B cell (primary cell): Measurements from ENCODE around the gene STH. TPM values are rescaled to one million over a fixed set of nuclear protein-coding genes. Genes with fewer than 3 reads are reported as not detected.

Experiments used
- ATAC-seq: fragments of 200-7000 bp; cut with Tn5 transposase; one replicate; pipeline ENCODE4 v1.10.0; 2021; ENCODE audit warnings: low read depth, mild to moderate bottlenecking, moderate number of reproducible peaks, moderate library complexity
- CTCF ChIA-PET: fragments of 350-600 bp; sonication (Branson Sonifier 250); formaldehyde crosslinking; loops from one replicate; lab custom pipeline; 2021; ENCODE audit warnings: antibody characterized with exemption, inconsistent platforms; lab: Charles Lee
- POLR2A ChIA-PET: fragments of 350-600 bp; sonication (Branson Sonifier 250); formaldehyde crosslinking; loops from one replicate; lab custom pipeline; 2021; ENCODE audit warnings: antibody characterized with exemption; lab: Charles Lee
- DNase-seq: peaks from one replicate; pipeline ENCODE4 v3.0.0; 2013
- H2AFZ ChIP-seq: 2 replicates; pipeline ENCODE4 v1.6.1; 2012; ENCODE audit warnings: mild to moderate bottlenecking, low read depth, low read length; ENCODE audit not compliant: insufficient read depth, poor library complexity, severe bottlenecking
- H3K27ac ChIP-seq, 2 donors: 1 replicate in 1 of 2; 2 replicates in 1 of 2; pipeline ENCODE4 v1.5.1; 2012 to 2013; ENCODE audit warnings: low read length in 2 of 2, mild to moderate bottlenecking in 2 of 2, moderate library complexity in 1 of 2
- H3K27me3 ChIP-seq, 4 experiments: fragments of 200-600 bp in 1 of 4; sonication (generic) in 1 of 4; replicated peaks in 1 of 4; 1 replicate in 2 of 4; 2 replicates in 2 of 4; pipeline versions ENCODE4 v1.6.1 to v1.7.0; 2013 to 2016; ENCODE audit warnings: low read length in 3 of 4, mild to moderate bottlenecking in 2 of 4, mixed read lengths in 1 of 4, moderate library complexity in 1 of 4; ENCODE audit not compliant: insufficient read depth in 4 of 4, control insufficient read depth in 3 of 4; ENCODE audit errors: control extremely low read depth in 1 of 4
- H3K36me3 ChIP-seq, 2 experiments: replicated peaks in 1 of 2; 1 replicate in 1 of 2; 2 replicates in 1 of 2; pipeline versions ENCODE4 v1.6.1 to v1.7.1; 2013; ENCODE audit warnings: low read length in 1 of 2; ENCODE audit not compliant: insufficient read depth in 2 of 2, control insufficient read depth in 1 of 2; ENCODE audit errors: control extremely low read depth in 1 of 2, extremely low read depth in 1 of 2
- H3K4me1 ChIP-seq, 2 donors: fragments of 200-600 bp in 1 of 2; sonication (generic) in 1 of 2; 1 replicate in 1 of 2; 2 replicates in 1 of 2; pipeline versions ENCODE4 v1.5.1 to v1.6.1; 2013 to 2017; ENCODE audit warnings: low read length in 2 of 2; ENCODE audit not compliant: control insufficient read depth in 2 of 2, insufficient read depth in 2 of 2
- H3K4me2 ChIP-seq: replicated peaks from 2 replicates; pipeline ENCODE3; 2012; ENCODE audit warnings: mild to moderate bottlenecking, low read depth, low read length; ENCODE audit not compliant: poor library complexity, severe bottlenecking
- H3K4me3 ChIP-seq, 5 experiments: fragments of 200-600 bp in 1 of 5; sonication (generic) in 1 of 5; 1 replicate in 3 of 5; 2 replicates in 2 of 5; pipeline versions ENCODE4 v1.5.1 to v1.7.0; 2011 to 2016; ENCODE audit warnings: low read length in 4 of 5, mild to moderate bottlenecking in 4 of 5, low read depth in 2 of 5, control low read depth in 1 of 5, moderate library complexity in 1 of 5; ENCODE audit not compliant: insufficient read depth in 1 of 5; ENCODE audit errors: control extremely low read depth in 1 of 5, extremely low read depth in 1 of 5
- H3K79me2 ChIP-seq: fragments of 200-600 bp; sonication (generic); one replicate; pipeline ENCODE4 v1.6.0; 2016; ENCODE audit warnings: low read length; ENCODE audit not compliant: control insufficient read depth, insufficient read depth
- H3K9ac ChIP-seq: fragments of 200-600 bp; sonication (generic); 2 replicates; pipeline ENCODE4 v1.6.1; 2017; ENCODE audit warnings: mild to moderate bottlenecking, low read length, moderate library complexity
- H3K9me3 ChIP-seq, 3 donors: one replicate each; pipeline versions ENCODE4 v1.6.1 to v1.7.1; 2013; ENCODE audit warnings: low read length in 2 of 3; ENCODE audit not compliant: control insufficient read depth in 2 of 3, insufficient read depth in 1 of 3; ENCODE audit errors: control extremely low read depth in 1 of 3
- H4K20me1 ChIP-seq: 2 replicates; pipeline ENCODE4 v1.6.0; 2012; ENCODE audit warnings: mild to moderate bottlenecking, low read length; ENCODE audit not compliant: insufficient read depth, control insufficient read depth, poor library complexity, severe bottlenecking
- H3K27ac Mint-ChIP-seq: one replicate; pipeline ENCODE4 v1.8.0; 2021; ENCODE audit warnings: mixed read lengths
- H3K27me3 Mint-ChIP-seq: one replicate; pipeline ENCODE4 v1.8.0; 2021; ENCODE audit warnings: mixed read lengths
- H3K4me1 Mint-ChIP-seq: one replicate; pipeline ENCODE4 v1.8.0; 2021; ENCODE audit warnings: mixed read lengths
- H3K4me3 Mint-ChIP-seq: one replicate; pipeline ENCODE4 v1.8.0; 2021; ENCODE audit warnings: mixed read lengths
- H3K9me3 Mint-ChIP-seq: one replicate; pipeline ENCODE4 v1.8.0; 2022; ENCODE audit warnings: mixed read lengths; ENCODE audit not compliant: insufficient read depth
- CTCF ChIP-seq: fragments of 200-600 bp; IDR thresholded peaks from one replicate; pipeline ENCODE4 v1.8.0; 2022; ENCODE audit warnings: antibody characterized with exemption, mild to moderate bottlenecking
- EZH2 ChIP-seq: IDR thresholded peaks from 2 replicates; pipeline ENCODE4 v1.6.1; 2012; ENCODE audit warnings: borderline replicate concordance, low read depth, mild to moderate bottlenecking, moderate library complexity, low read length; ENCODE audit not compliant: insufficient read depth, poor library complexity, severe bottlenecking
- WGBS: methylation state at CpG from one replicate; pipeline ENCODE4 v1.1.5; 2013; ENCODE audit warnings: missing lambda C conversion rate; ENCODE audit not compliant: insufficient coverage; 5-methylcytosine and 5-hydroxymethylcytosine counted together
- intact Hi-C: fragments of 100-400 bp; cut with micrococcal nuclease; formaldehyde crosslinking; loops from one replicate; pipeline ENCODE4 v1.10.0; 2022
- polyA plus RNA-seq: library from polyadenylated mRNA; depleted of rRNA; stranded (reverse); fragments of >200 nt; gene quantifications from 2 replicates; pipeline ENCODE4 v1.2.3, GENCODE V29; 2012
- total RNA-seq, 2 donors: library from RNA; stranded (reverse); fragments of 120-200 nt in 1 of 2; gene quantifications; 1 replicate in 1 of 2; 2 replicates in 1 of 2; pipeline versions ENCODE4 v1.2.3 to v1.2.4, GENCODE V29; 2013 to 2022

STH gene
- total and polyA plus RNA-seq, 2 donors (not counting 1 experiment from before 2014, with no cell fraction given), result not detected

DNA sequence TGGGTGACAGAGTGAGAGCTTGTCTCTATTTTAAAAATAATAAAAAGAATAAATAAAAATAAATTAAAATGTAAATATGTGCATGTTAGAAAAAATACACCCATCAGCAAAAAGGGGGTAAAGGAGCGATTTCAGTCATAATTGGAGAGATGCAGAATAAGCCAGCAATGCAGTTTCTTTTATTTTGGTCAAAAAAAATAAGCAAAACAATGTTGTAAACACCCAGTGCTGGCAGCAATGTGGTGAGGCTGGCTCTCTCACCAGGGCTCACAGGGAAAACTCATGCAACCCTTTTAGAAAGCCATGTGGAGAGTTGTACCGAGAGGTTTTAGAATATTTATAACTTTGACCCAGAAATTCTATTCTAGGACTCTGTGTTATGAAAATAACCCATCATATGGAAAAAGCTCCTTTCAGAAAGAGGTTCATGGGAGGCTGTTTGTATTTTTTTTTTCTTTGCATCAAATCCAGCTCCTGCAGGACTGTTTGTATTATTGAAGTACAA lies 8.5 kb downstream of the STH start:
- TF ChIP-seq CTCF (no peak), EZH2 (no peak)
- Histone ChIP-seq H3K4me3 (no peak overlapping the region), H3K4me2 (no peak overlapping the region), H3K79me2 (no peaks in the 10 kb centered on the region), H3K36me3 (no peaks in the 10 kb centered on the region), H3K4me1 (peaks cover 0 to 5% of the 10 kb centered on the region in 2 donors), H3K9ac (no peak overlapping the region), H2AFZ (no peak overlapping the region), H3K27me3 (peaks cover 0 to 5% (median 0%) of the 10 kb centered on the region in 4 experiments), H3K9me3 (no peaks in the 10 kb centered on the region), H3K27ac (no peak overlapping the region), H4K20me1 (no peaks in the 10 kb centered on the region)
- H3K9me3 Mint-ChIP-seq, result no peaks in the 10 kb centered on the region
- no peak overlapping the region for H3K27ac Mint-ChIP-seq
- no peak overlapping the region for H3K4me3 Mint-ChIP-seq
- intact Hi-C loops, result no loop called here
- no peak for DNase-seq
- peaks cover 5% of the 10 kb centered on the region for H3K27me3 Mint-ChIP-seq
- no peak for ATAC-seq
- ChIA-PET CTCF (interaction anchor here (1.0 kb wide), 1 partner anchor 205 kb away, joined by 3 read pairs; no protein-coding TSS in a partner anchor), POLR2A (no interaction called here)
- WGBS, result no CpG with 5 or more reads among the region's 2 CpGs
- H3K4me1 Mint-ChIP-seq, result no peaks in the 10 kb centered on the region

DNA sequence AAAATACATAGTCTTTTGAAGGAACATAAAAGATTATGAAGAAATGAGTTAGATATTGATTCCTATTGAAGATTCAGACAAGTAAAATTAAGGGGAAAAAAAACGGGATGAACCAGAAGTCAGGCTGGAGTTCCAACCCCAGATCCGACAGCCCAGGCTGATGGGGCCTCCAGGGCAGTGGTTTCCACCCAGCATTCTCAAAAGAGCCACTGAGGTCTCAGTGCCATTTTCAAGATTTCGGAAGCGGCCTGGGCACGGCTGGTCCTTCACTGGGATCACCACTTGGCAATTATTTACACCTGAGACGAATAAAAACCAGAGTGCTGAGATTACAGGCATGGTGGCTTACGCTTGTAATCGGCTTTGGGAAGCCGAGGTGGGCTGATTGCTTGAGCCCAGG lies 9.5 kb downstream of the STH start:
- intact Hi-C loops, result no loop called here
- no peak overlapping the region for H3K27ac ChIP-seq
- CTCF ChIA-PET, result no interaction called here
- H3K36me3 ChIP-seq, result no peaks in the 10 kb centered on the region
- POLR2A ChIA-PET, result no interaction called here
- H3K9me3 ChIP-seq, result no peaks in the 10 kb centered on the region
- H3K9me3 Mint-ChIP-seq, result no peaks in the 10 kb centered on the region
- no peaks in the 10 kb centered on the region for H3K79me2 ChIP-seq
- no peak for ATAC-seq
- no peaks in the 10 kb centered on the region for H4K20me1 ChIP-seq
- no peak overlapping the region for H3K4me3 Mint-ChIP-seq
- 97% methylated on average over 9 of the region's 9 CpGs for WGBS
- no peak overlapping the region for H3K4me3 ChIP-seq
- no peak overlapping the region for H3K9ac ChIP-seq
- no peak overlapping the region for H2AFZ ChIP-seq
- peaks cover 8% of the 10 kb centered on the region for H3K27me3 Mint-ChIP-seq
- no peak overlapping the region for H3K27ac Mint-ChIP-seq
- no peak for TF ChIP-seq EZH2
- TF ChIP-seq CTCF, result no peak
- H3K4me2 ChIP-seq, result no peak overlapping the region
- H3K27me3 ChIP-seq, result peaks cover 0 to 5% (median 0%) of the 10 kb centered on the region in 4 experiments
- no peak for DNase-seq
- H3K4me1 ChIP-seq, result no peaks in the 10 kb centered on the region
- H3K4me1 Mint-ChIP-seq, result no peaks in the 10 kb centered on the region
